ENCODE data around the gene TTYH2. TPM values are rescaled to one million over a fixed set of nuclear protein-coding genes. Genes with fewer than 3 reads are reported as not detected.

The TTYH2 gene
- total RNA-seq, 1 experiment from 2014 or later: 4.5 TPM

GRCh38 chr17:74292495-74292894 is 79.1 kb downstream of the TTYH2 start (continued):
- TF ChIP-seq USF2 (CRISPR knock-in tag; IDR thresholded peaks at IDR 0.05): no peak
- TF ChIP-seq ZNF416 (CRISPR knock-in tag; IDR thresholded peaks at IDR 0.05): no peak
- no peak for TF ChIP-seq ATF2 (CRISPR knock-in tag; IDR thresholded peaks at IDR 0.05; ENCODE audit: borderline replicate concordance, low read depth)
- TF ChIP-seq RORB (CRISPR knock-in tag; IDR thresholded peaks at IDR 0.05): no peak

- peaks cover 4% of the 10 kb centered on the region for H3K9me3 Mint-ChIP-seq
- ChIA-PET CTCF (interaction anchor here (0.6 to 8.3 kb wide), 31 partner anchors 10 to 376 kb away, joined by 3 to 112 read pairs (median 6); partner anchors contain the start of genes BTBD17, CD300LB, DNAI2 and GPR142), POLR2A (no interaction called here)
- no peak overlapping the region for H3K27ac Mint-ChIP-seq
- TF ChIP-seq E2F5 (CRISPR knock-in tag; IDR thresholded peaks at IDR 0.05) (no peak), FOXP4 (CRISPR knock-in tag; IDR thresholded peaks at IDR 0.05) (no peak), ETV6 (CRISPR knock-in tag; IDR thresholded peaks at IDR 0.05) (no peak), RORB (CRISPR knock-in tag; IDR thresholded peaks at IDR 0.05) (no peak), ATF1 (CRISPR knock-in tag; IDR thresholded peaks at IDR 0.05) (no peak), ZNF138 (CRISPR knock-in tag; conservative IDR thresholded peaks at IDR 0.05) (no peak), PRRX2 (CRISPR knock-in tag; IDR thresholded peaks at IDR 0.05) (no peak), PRDM15 (CRISPR knock-in tag; IDR thresholded peaks at IDR 0.05) (no peak), CREM (CRISPR knock-in tag; IDR thresholded peaks at IDR 0.05) (no peak), FOXK1 (CRISPR knock-in tag; IDR thresholded peaks at IDR 0.05) (no peak), ZNF281 (CRISPR knock-in tag; IDR thresholded peaks at IDR 0.05) (no peak), ZNF396 (CRISPR knock-in tag; IDR thresholded peaks at IDR 0.05; ENCODE audit: borderline replicate concordance) (no peak)
- DNase-seq (ENCODE audit: low spot score) (no peak), ATAC-seq (no peak; the same call in 1 of the 2 replicates)
- no peaks in the 10 kb centered on the region for H3K4me1 Mint-ChIP-seq
- no peaks in the 10 kb centered on the region for H3K36me3 Mint-ChIP-seq
- peaks cover 2% of the 10 kb centered on the region; the same call in 1 of the 2 replicates for H3K27me3 Mint-ChIP-seq (ENCODE audit: low read depth)
- no peak overlapping the region for H3K4me3 Mint-ChIP-seq
These were observed 82.5 kb downstream of the TTYH2 start for GRCh38 chr17:74295625-74296547.

All from WTC11 (cell line).